ENCODE measurements around the gene CPNE5.

The CPNE5 gene

DNA sequence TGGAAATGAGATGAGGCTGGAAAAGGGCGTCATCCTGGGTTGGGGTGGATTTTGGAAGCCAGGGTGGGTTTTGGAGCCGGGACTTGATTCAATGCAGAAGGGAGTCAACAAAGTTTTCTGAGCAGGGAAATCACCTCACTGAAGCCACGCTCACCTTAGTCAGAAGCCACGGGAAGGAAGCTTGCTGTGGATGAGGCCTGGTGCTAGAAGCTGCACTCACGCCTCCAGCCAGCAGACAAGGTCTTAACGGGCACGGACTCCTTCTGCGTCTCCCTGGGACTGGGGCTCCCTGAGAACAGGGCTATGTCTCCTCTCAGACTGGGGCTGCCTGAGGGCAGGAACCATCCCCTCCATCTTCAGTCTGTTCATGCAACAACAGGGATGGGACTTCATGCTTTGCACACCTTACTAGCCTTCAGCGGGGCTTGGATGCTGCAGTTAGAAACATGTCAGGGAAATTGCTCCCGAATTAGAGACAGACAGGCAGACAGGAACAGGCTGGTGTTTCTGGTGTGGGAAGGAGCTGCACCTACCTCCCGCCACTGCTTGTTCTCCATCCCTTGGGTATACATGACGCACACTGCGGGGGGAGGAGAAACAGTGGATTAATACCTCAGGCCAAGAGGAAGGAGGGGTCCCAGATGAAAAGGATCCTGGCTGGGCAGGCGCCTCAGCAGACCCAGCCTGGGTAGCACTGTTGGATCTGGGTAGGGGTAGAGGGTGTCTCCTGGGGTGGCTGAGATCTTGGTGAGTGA is 17.5 kb downstream of the CPNE5 start:
- no peak overlapping the region for H3K4me3 ChIP-seq (ENCODE audit: low read depth, low read length)
- TF ChIP-seq, protein P1, sequence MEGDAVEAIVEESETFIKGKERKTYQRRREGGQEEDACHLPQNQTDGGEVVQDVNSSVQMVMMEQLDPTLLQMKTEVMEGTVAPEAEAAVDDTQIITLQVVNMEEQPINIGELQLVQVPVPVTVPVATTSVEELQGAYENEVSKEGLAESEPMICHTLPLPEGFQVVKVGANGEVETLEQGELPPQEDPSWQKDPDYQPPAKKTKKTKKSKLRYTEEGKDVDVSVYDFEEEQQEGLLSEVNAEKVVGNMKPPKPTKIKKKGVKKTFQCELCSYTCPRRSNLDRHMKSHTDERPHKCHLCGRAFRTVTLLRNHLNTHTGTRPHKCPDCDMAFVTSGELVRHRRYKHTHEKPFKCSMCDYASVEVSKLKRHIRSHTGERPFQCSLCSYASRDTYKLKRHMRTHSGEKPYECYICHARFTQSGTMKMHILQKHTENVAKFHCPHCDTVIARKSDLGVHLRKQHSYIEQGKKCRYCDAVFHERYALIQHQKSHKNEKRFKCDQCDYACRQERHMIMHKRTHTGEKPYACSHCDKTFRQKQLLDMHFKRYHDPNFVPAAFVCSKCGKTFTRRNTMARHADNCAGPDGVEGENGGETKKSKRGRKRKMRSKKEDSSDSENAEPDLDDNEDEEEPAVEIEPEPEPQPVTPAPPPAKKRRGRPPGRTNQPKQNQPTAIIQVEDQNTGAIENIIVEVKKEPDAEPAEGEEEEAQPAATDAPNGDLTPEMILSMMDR (IDR thresholded peaks at IDR 0.05; ENCODE audit: insufficient read depth, low read depth, low read length, missing control alignments) = no peak
- no peak for DNase-seq (ENCODE audit: low read depth)

DNA sequence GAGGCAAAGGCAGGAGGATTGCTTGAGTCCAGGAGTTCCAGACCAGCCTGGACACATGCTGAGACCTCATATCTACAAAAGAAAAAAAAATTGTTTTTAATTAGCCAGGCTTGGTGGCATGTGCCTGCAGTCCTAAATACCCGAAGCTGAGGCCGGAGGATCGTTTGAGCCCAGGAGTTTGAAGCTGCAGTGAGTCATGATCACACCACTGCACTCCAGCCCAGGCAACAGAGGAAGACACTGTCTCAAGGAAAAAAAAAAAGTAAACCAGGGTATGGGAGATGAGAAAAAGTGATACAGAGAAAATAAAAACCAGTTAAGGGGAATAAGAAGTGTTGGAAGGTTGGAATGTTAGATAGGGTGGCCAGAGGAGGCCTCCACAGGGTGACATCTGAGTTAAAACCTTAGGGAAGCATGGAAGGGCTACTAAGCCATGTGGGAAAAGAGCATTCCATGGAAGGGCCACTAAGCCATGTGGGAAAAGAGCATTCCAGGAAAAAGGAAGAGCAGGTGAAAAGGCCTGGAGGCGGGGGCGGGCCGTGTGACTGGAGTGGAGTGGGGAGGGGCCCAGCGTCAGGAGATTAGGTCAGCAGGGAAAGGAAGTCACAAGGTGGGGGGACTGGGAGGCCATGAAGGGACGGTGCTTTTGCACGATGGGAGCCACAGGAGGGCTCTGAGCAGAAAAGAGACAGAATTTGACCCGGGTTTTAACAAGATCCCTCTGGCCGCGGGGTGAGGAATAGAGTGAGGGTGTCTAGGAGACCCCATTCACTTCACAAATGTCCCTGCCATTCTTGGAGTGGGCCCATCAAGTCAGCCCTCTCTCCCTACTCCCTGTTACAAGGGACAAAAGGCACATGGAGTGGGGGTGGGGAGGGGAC is 18.3 kb downstream of the CPNE5 start:
- H3K4me3 ChIP-seq (ENCODE audit: low read depth, low read length) = no peak overlapping the region
- TF ChIP-seq, protein P1 (IDR thresholded peaks at IDR 0.05; ENCODE audit: insufficient read depth, low read depth, low read length, missing control alignments) = no peak
- DNase-seq (ENCODE audit: low read depth) = no peak

DNA sequence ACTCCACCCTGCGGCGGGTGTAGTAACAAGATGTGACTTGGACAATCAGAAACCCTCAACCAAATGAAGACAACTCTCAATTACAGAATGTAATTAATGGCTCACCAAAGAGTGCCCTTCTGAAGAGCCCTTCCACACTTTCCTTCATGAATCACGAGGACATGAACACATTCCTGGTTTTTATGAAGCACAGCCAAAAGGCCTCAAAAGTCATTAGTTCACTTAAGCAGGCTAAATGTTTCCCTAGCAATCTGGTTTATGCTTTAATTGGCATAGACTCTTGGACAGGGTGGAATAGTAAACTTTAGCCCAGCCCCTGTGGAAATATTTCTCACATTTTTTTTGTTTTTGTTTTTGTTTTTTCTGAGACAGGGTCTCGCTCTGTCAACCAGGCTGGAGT is 20.5 kb downstream of the CPNE5 start:
- H3K4me3 ChIP-seq (ENCODE audit: low read depth, low read length) = no peak overlapping the region
- TF ChIP-seq, protein P1 (IDR thresholded peaks at IDR 0.05; ENCODE audit: insufficient read depth, low read depth, low read length, missing control alignments) = no peak
- DNase-seq (ENCODE audit: low read depth) = no peak

DNA sequence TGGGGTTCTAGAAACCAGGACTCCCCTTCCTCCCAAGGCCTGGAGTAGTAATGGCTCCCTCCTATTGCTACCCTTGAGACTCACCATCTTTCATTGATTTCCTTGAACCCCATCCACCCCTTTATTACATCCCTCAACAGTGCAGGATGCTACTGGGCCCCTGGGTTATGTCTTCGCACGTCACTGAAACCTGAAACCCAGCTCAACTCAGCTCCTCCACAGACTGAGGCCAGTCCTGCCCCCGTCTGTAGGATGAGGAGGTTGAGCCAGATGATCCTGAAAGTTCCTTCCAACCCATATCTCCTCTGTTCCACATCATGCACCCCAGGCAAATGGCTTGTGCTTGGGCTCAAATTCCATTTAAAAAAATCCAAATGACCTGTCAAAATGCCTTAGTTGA is 21.4 kb downstream of the CPNE5 start:
- TF ChIP-seq, protein P1 (IDR thresholded peaks at IDR 0.05; ENCODE audit: insufficient read depth, low read depth, low read length, missing control alignments) = no peak
- no peak overlapping the region for H3K4me3 ChIP-seq (ENCODE audit: low read depth, low read length)
- no peak for DNase-seq (ENCODE audit: low read depth)

DNA sequence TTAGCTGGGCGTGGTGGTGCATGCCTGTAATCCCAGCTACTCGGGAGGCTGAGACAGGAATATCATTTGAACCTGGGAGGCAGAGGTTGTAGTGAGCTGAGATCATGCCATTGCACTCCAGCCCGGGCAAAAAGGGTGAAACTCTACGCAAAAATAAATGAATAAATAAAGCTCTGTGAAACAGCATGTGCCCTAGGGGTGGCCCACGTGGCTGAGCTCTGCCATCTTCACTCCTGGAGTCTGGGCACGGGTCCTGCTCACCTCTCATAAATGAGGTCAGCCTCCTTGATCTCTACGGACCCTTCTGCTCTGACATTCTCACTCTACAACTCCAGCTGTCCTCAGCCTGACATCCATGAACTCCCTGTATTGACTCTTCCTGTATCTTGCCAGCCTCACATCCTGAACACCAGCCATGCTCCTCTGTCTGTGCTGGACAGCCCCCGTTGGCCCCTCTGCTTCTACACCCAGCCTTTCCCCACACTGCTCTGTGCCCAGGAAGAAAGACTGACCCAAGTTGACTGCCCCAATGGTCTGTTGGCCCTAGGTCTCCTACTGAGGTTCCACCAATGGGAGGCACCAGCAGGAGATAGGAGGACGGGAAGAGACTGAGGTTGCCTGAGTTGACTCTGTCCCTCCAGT is 21.9 kb downstream of the CPNE5 start:
- H3K4me3 ChIP-seq (ENCODE audit: low read depth, low read length) = no peak overlapping the region
- no peak for DNase-seq (ENCODE audit: low read depth)
- TF ChIP-seq, protein P1 (IDR thresholded peaks at IDR 0.05; ENCODE audit: insufficient read depth, low read depth, low read length, missing control alignments) = no peak

DNA sequence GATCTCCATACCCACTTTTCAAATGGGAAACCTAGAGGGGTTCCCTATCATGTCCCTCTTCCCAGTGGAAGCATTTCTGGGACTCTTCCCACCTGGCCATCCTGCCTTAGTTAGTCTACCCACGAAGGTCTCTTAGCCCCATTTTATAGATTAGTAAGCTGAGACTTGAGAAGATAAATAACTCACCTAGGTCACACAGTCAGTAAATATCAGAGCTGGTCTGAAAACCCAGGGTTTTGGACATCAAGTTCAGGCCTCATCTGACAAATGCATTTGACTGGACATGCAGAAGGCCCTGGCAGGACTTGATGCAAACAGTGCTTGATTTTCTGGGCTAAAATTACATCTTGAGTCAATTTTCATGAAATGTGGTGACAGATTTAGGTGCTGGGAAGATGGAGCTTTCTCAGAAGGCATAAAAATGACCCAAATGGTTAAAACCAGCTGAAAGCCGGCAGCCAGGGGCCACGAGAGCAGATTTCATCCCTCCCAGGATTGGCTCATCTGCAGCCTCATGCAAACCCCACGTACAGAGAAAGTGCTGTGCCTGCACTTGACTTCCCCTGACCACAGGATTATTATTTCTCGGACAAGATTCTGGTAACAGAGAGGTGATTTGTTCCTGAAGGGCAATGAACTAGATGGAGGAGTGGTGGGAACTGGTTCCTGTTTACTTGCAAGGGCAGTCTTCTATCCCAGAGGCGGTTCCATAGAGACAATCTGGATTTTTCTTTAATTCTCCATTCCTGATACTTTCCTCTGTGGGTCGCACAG is 23.1 kb downstream of the CPNE5 start:
- H3K4me3 ChIP-seq (ENCODE audit: low read depth, low read length) = no peak overlapping the region
- DNase-seq (ENCODE audit: low read depth) = no peak
- TF ChIP-seq, protein P1 (IDR thresholded peaks at IDR 0.05; ENCODE audit: insufficient read depth, low read depth, low read length, missing control alignments) = no peak

Data from GM12865 (cell line).